Calu3 (cell line): ENCODE data around the gene SRPK2. TPM values are rescaled to one million over a fixed set of nuclear protein-coding genes. Genes with fewer than 3 reads are reported as not detected.
"Not testable (repeated sequence)": the region's sequence is repeated elsewhere in the genome, so short reads cannot be mapped to it uniquely, and the experiment has no call there.

ENCODE experiments used
- BruUV-seq: library from RNA; stranded (reverse); fragments of 400-500 nt; replicated peaks from 2 replicates; lab custom pipeline; 2021; lab: Mats Ljungman, UMichigan
- CTCF ChIA-PET: fragments of 300-600 bp; sonication (Branson Sonifier 250); formaldehyde crosslinking; loops from one replicate; lab custom pipeline; 2022; ENCODE audit warnings: antibody characterized with exemption; lab: Charles Lee
- DNase-seq: peaks from one replicate; pipeline ENCODE4 v3.0.0; 2022
- H3K27ac Mint-ChIP-seq: one replicate; pipeline ENCODE4 v1.8.0; 2022; ENCODE audit warnings: mixed read lengths; ENCODE audit not compliant: unreplicated experiment
- H3K27me3 Mint-ChIP-seq: one replicate; pipeline ENCODE4 v1.8.0; 2022; ENCODE audit warnings: mixed read lengths; ENCODE audit not compliant: unreplicated experiment
- H3K36me3 Mint-ChIP-seq: one replicate; pipeline ENCODE4 v1.8.0; 2022; ENCODE audit warnings: mild to moderate bottlenecking, moderate library complexity, mixed read lengths; ENCODE audit not compliant: insufficient read depth, unreplicated experiment
- H3K4me1 Mint-ChIP-seq: one replicate; pipeline ENCODE4 v1.8.0; 2022; ENCODE audit warnings: mild to moderate bottlenecking, low read depth, mixed read lengths; ENCODE audit not compliant: unreplicated experiment
- H3K4me3 Mint-ChIP-seq: one replicate; pipeline ENCODE4 v1.8.0; 2022; ENCODE audit warnings: mild to moderate bottlenecking, low read depth, moderate library complexity, mixed read lengths; ENCODE audit not compliant: unreplicated experiment
- H3K9me3 Mint-ChIP-seq: one replicate; pipeline ENCODE4 v1.8.0; 2022; ENCODE audit warnings: low read depth, mixed read lengths; ENCODE audit not compliant: unreplicated experiment
- intact Hi-C: fragments of 100-400 bp; cut with micrococcal nuclease; formaldehyde crosslinking; loops from one replicate; pipeline ENCODE4 v1.10.0; 2022; ENCODE audit not compliant: unreplicated experiment
- total RNA-seq: library from RNA; stranded (reverse); gene quantifications from 2 replicates; pipeline ENCODE4 v1.2.3, GENCODE V29; 2022
- TF ChIP-seq, protein P1 (sequence below): fragments of 200-600 bp; IDR thresholded peaks from one replicate; pipeline ENCODE4 v1.8.0; 2022; ENCODE audit warnings: antibody characterized with exemption; ENCODE audit not compliant: unreplicated experiment

The SRPK2 gene
- total RNA-seq, 1 experiment from 2014 or later = 40.2 TPM

DNA sequence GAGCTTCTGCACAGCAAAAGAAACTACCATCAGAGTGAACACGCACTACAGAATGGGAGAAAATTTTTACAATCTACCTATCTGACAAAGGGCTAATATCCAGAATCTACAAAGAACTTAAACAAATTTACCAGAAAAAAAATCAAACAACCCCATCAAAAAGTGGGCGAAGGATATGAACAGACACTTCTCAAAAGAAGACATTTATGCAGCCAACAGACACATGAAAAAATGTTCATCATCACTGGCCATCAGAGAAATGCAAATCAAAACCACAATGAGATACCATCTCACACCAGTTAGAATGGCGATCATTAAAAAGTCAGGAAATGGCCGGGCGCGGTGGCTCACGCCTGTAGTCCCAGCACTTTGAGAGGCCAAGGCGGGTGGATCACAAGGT lies 26.7 kb downstream of the SRPK2 start:
- H3K9me3 Mint-ChIP-seq, DNase-seq, H3K4me3 Mint-ChIP-seq, H3K27ac Mint-ChIP-seq, H3K36me3 Mint-ChIP-seq, H3K4me1 Mint-ChIP-seq, BruUV-seq, intact Hi-C loops, H3K27me3 Mint-ChIP-seq: not testable (repeated sequence)
- CTCF ChIA-PET = interaction anchor here (0.6 kb wide), 1 partner anchor 73 kb away, joined by 5 read pairs; no protein-coding TSS in a partner anchor

DNA sequence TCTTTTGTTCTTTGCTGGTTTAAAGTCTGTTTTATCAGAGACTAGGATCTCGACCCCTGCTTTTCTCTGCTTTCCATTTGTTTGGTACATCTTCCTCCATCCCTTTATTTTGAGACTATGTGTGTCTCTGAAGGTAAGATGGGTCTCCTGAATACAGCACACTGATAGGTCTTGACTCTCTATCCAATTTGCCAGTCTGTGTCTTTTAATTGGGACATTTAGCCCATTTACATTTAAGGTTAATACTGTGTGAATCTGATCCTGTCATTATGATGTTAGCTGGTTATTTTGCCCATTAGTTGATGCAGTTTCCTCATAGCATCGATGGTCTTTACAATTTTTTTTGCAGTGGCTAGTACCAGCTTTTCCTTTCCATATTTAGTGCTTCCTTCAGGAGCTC lies 28.6 kb downstream of the SRPK2 start:
- H3K9me3 Mint-ChIP-seq, CTCF ChIA-PET, H3K36me3 Mint-ChIP-seq: not testable (repeated sequence)

DNA sequence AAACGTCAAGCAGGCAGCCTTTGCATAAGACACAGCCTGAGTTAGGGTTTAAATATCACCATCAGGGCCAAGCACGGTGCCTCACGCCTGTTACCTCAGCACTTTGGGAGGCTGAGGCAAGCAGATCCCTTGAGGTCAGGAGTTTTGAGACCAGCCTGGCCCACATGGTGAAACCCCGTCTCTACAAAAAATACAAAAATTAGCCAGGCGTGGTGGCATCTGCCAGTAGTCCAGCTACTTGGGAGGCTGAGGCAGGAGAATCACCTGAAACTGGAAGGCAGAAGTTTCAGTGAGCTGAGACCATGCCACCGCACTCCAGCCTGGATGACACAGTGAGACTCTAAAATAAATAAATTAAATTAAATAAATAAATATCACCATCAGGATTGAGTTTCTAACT lies 33.0 kb downstream of the SRPK2 start:
- CTCF ChIA-PET = interaction anchor here (0.6 to 0.7 kb wide), 2 partner anchors 59 to 170 kb away, joined by 3 read pairs; no protein-coding TSS in a partner anchor
- peaks cover 23% of the 10 kb centered on the region for H3K4me1 Mint-ChIP-seq
- intact Hi-C loops = no loop called here

More for the DNA sequence above, 28.6 kb downstream of the SRPK2 start:
- DNase-seq, BruUV-seq, intact Hi-C loops, H3K27ac Mint-ChIP-seq, H3K4me3 Mint-ChIP-seq, H3K4me1 Mint-ChIP-seq, H3K27me3 Mint-ChIP-seq: not testable (repeated sequence)

DNA sequence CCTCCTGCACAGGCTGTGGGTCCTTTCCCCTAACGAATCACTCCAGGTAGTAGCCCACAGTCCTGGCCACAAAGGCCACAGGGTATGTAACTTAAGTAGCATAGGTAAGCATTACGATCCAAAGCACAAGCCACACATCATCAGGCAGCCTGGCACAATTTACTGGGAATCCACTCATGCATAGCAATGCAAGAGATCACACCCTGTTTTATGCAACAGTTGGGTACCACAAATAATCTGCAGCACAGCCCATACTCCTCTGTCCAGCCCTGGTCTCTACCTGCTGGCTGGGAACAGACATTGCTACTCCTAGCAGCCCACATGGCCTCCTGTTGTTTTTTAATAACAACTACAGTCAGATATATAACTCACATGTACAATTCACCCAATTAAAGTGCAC lies 34.3 kb downstream of the SRPK2 start:
- no peak for DNase-seq
- H3K27ac Mint-ChIP-seq = no peak overlapping the region
- peaks cover 4% of the 10 kb centered on the region for H3K36me3 Mint-ChIP-seq
- TF ChIP-seq, protein P1, sequence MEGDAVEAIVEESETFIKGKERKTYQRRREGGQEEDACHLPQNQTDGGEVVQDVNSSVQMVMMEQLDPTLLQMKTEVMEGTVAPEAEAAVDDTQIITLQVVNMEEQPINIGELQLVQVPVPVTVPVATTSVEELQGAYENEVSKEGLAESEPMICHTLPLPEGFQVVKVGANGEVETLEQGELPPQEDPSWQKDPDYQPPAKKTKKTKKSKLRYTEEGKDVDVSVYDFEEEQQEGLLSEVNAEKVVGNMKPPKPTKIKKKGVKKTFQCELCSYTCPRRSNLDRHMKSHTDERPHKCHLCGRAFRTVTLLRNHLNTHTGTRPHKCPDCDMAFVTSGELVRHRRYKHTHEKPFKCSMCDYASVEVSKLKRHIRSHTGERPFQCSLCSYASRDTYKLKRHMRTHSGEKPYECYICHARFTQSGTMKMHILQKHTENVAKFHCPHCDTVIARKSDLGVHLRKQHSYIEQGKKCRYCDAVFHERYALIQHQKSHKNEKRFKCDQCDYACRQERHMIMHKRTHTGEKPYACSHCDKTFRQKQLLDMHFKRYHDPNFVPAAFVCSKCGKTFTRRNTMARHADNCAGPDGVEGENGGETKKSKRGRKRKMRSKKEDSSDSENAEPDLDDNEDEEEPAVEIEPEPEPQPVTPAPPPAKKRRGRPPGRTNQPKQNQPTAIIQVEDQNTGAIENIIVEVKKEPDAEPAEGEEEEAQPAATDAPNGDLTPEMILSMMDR = no peak
- H3K27me3 Mint-ChIP-seq = no peaks in the 10 kb centered on the region
- peaks cover 23% of the 10 kb centered on the region for H3K4me1 Mint-ChIP-seq
- no peaks in the 10 kb centered on the region for H3K9me3 Mint-ChIP-seq
- no TSS peak for BruUV-seq
- no peak overlapping the region for H3K4me3 Mint-ChIP-seq
- intact Hi-C loops = no loop called here
- CTCF ChIA-PET = no interaction called here

More for the DNA sequence above, 33.0 kb downstream of the SRPK2 start:
- Mint-ChIP-seq H3K9me3 (no peaks in the 10 kb centered on the region), H3K27me3 (no peaks in the 10 kb centered on the region), H3K4me3 (no peak overlapping the region), H3K27ac (no peak overlapping the region), H3K36me3 (no peaks in the 10 kb centered on the region)
- TF ChIP-seq, protein P1 = no peak
- BruUV-seq = no TSS peak
- no peak for DNase-seq

DNA sequence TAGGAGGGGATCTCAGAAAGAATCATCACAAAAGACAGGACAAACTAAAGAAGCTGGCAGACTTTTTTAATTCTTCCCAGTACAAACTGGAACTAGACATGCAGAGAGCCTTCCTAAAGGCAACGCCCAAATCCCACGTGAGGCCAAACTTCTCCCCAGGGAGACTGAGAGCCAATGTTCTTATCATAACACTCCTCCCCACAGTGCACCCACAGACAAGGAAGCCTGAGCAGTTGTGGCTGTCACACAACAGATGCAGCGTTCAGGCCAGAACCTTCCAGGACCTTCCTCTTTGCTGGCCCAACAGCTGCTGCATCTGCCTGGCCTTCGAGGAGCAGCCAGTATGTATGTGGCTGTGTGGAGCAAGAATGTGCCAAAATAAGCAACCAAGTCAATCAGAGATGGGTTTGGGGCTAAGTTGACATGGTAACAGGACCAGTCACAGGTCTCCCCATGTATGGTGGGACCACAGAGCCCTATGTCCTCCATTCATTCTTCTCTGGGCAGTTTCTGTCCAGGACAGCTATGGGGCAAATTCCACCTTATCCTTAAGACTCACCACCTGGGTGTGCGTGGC lies 34.9 kb downstream of the SRPK2 start:
- no peak overlapping the region for H3K27ac Mint-ChIP-seq
- no peaks in the 10 kb centered on the region for H3K9me3 Mint-ChIP-seq
- TF ChIP-seq, protein P1 = no peak
- H3K4me1 Mint-ChIP-seq = peaks cover 21% of the 10 kb centered on the region
- peaks cover 4% of the 10 kb centered on the region for H3K36me3 Mint-ChIP-seq
- H3K27me3 Mint-ChIP-seq = no peaks in the 10 kb centered on the region
- intact Hi-C loops = no loop called here
- no TSS peak for BruUV-seq
- CTCF ChIA-PET = no interaction called here
- no peak for DNase-seq
- H3K4me3 Mint-ChIP-seq = no peak overlapping the region
